HG03520 (cell line): ENCODE data around the gene INMT.

Experiments used
- ATAC-seq: cut with Tn5 transposase; IDR thresholded peaks from one replicate; pipeline ENCODE4 v1.9.1; 2021; ENCODE audit warnings: mild to moderate bottlenecking, moderate library complexity; ENCODE audit not compliant: unreplicated experiment

INMT gene

GRCh38 chr7:30805931-30806330, 54.0 kb downstream of the INMT start:
- no peak for ATAC-seq
